Prostate gland (tissue), 2 donors: ENCODE results near the gene CTNND1.

Experiments used
- POLR2AphosphoS5 ChIP-seq: sonication (generic); formaldehyde crosslinking; IDR thresholded peaks from one replicate; pipeline ENCODE4 v1.6.1; 2017; ENCODE audit warnings: antibody characterized with exemption
- TF ChIP-seq, protein P1 (sequence below), 4 experiments: fragments of 200-600 bp in 2 of 4; fragments of 450-650 bp in 2 of 4; sonication (generic) in 2 of 4; IDR thresholded peaks; 1 replicate in 3 of 4; 2 replicates in 1 of 4; pipeline ENCODE4 v1.5.1; 2016 to 2019; ENCODE audit warnings: antibody characterized with exemption in 4 of 4, mild to moderate bottlenecking in 2 of 4, moderate library complexity in 2 of 4

- TF ChIP-seq, protein P1, sequence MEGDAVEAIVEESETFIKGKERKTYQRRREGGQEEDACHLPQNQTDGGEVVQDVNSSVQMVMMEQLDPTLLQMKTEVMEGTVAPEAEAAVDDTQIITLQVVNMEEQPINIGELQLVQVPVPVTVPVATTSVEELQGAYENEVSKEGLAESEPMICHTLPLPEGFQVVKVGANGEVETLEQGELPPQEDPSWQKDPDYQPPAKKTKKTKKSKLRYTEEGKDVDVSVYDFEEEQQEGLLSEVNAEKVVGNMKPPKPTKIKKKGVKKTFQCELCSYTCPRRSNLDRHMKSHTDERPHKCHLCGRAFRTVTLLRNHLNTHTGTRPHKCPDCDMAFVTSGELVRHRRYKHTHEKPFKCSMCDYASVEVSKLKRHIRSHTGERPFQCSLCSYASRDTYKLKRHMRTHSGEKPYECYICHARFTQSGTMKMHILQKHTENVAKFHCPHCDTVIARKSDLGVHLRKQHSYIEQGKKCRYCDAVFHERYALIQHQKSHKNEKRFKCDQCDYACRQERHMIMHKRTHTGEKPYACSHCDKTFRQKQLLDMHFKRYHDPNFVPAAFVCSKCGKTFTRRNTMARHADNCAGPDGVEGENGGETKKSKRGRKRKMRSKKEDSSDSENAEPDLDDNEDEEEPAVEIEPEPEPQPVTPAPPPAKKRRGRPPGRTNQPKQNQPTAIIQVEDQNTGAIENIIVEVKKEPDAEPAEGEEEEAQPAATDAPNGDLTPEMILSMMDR (IDR thresholded peaks at IDR 0.05) = no peak
- TF ChIP-seq POLR2AphosphoS5 = peak; percentile 61
Measured at GRCh38 chr11:57787920-57788702, 26.5 kb downstream of the CTNND1 start.
